SK-N-SH (cell line): ENCODE data around the gene COX7B2.

ENCODE experiments used
- TAF1 ChIP-seq: IDR thresholded peaks from 2 replicates; pipeline ENCODE4 v1.6.1; 2012; ENCODE audit warnings: low read depth, mild to moderate bottlenecking, low read length, moderate library complexity, borderline replicate concordance
- TF ChIP-seq, protein P1 (sequence below): fragments of 200-600 bp; sonication (generic); IDR thresholded peaks from 2 replicates; pipeline ENCODE4 v1.6.1; 2017; ENCODE audit warnings: antibody characterized with exemption, mild to moderate bottlenecking, moderate library complexity
- TF ChIP-seq, protein P2 (sequence below): IDR thresholded peaks from 2 replicates; pipeline ENCODE4 v1.6.1; 2012; ENCODE audit warnings: mild to moderate bottlenecking, low read depth, low read length, moderate library complexity

DNA sequence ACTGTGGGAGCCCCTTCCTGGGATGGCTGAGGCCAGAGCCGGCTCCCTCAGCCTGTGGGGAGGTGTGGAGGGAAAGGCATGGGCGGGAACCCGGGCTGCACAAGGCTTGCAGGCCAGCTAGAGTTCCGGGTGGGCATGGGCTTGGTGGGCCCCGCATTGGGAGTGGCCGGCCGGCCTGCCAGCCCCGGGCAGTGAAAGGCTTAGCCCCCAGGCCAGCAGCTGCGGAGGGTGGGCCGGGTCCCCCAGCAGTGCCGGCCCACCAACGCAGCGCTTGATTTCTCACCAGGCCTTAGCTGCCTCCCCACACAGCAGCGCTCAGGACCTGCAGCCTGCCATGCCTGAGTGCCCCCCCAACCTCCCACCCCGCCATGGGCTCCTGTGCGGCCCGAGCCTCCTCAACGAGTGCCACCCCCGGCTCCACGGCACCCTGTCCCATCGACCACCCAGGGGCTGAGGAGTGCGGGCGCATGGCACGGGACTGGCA lies 78.0 kb downstream of the COX7B2 start:
- TF ChIP-seq TAF1: no peak
- TF ChIP-seq, protein P1, sequence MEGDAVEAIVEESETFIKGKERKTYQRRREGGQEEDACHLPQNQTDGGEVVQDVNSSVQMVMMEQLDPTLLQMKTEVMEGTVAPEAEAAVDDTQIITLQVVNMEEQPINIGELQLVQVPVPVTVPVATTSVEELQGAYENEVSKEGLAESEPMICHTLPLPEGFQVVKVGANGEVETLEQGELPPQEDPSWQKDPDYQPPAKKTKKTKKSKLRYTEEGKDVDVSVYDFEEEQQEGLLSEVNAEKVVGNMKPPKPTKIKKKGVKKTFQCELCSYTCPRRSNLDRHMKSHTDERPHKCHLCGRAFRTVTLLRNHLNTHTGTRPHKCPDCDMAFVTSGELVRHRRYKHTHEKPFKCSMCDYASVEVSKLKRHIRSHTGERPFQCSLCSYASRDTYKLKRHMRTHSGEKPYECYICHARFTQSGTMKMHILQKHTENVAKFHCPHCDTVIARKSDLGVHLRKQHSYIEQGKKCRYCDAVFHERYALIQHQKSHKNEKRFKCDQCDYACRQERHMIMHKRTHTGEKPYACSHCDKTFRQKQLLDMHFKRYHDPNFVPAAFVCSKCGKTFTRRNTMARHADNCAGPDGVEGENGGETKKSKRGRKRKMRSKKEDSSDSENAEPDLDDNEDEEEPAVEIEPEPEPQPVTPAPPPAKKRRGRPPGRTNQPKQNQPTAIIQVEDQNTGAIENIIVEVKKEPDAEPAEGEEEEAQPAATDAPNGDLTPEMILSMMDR: no peak
- TF ChIP-seq, protein P2, sequence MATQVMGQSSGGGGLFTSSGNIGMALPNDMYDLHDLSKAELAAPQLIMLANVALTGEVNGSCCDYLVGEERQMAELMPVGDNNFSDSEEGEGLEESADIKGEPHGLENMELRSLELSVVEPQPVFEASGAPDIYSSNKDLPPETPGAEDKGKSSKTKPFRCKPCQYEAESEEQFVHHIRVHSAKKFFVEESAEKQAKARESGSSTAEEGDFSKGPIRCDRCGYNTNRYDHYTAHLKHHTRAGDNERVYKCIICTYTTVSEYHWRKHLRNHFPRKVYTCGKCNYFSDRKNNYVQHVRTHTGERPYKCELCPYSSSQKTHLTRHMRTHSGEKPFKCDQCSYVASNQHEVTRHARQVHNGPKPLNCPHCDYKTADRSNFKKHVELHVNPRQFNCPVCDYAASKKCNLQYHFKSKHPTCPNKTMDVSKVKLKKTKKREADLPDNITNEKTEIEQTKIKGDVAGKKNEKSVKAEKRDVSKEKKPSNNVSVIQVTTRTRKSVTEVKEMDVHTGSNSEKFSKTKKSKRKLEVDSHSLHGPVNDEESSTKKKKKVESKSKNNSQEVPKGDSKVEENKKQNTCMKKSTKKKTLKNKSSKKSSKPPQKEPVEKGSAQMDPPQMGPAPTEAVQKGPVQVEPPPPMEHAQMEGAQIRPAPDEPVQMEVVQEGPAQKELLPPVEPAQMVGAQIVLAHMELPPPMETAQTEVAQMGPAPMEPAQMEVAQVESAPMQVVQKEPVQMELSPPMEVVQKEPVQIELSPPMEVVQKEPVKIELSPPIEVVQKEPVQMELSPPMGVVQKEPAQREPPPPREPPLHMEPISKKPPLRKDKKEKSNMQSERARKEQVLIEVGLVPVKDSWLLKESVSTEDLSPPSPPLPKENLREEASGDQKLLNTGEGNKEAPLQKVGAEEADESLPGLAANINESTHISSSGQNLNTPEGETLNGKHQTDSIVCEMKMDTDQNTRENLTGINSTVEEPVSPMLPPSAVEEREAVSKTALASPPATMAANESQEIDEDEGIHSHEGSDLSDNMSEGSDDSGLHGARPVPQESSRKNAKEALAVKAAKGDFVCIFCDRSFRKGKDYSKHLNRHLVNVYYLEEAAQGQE: no peak
